ENCODE measurements around the gene INHBE. TPM values are rescaled to one million over a fixed set of nuclear protein-coding genes. Genes with fewer than 3 reads are reported as not detected.

Gene INHBE
- total RNA-seq, 1 experiment from 2014 or later, result 0.59 TPM

- TF ChIP-seq TCF7L2 (IDR thresholded peaks at IDR 0.05; ENCODE audit: low read depth, low read length), result no peak
- TF ChIP-seq, protein P1, sequence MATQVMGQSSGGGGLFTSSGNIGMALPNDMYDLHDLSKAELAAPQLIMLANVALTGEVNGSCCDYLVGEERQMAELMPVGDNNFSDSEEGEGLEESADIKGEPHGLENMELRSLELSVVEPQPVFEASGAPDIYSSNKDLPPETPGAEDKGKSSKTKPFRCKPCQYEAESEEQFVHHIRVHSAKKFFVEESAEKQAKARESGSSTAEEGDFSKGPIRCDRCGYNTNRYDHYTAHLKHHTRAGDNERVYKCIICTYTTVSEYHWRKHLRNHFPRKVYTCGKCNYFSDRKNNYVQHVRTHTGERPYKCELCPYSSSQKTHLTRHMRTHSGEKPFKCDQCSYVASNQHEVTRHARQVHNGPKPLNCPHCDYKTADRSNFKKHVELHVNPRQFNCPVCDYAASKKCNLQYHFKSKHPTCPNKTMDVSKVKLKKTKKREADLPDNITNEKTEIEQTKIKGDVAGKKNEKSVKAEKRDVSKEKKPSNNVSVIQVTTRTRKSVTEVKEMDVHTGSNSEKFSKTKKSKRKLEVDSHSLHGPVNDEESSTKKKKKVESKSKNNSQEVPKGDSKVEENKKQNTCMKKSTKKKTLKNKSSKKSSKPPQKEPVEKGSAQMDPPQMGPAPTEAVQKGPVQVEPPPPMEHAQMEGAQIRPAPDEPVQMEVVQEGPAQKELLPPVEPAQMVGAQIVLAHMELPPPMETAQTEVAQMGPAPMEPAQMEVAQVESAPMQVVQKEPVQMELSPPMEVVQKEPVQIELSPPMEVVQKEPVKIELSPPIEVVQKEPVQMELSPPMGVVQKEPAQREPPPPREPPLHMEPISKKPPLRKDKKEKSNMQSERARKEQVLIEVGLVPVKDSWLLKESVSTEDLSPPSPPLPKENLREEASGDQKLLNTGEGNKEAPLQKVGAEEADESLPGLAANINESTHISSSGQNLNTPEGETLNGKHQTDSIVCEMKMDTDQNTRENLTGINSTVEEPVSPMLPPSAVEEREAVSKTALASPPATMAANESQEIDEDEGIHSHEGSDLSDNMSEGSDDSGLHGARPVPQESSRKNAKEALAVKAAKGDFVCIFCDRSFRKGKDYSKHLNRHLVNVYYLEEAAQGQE (IDR thresholded peaks at IDR 0.05; ENCODE audit: insufficient read depth in 1 of 2, low read depth in 2 of 2, low read length in 1 of 2), result no peak
- no peak for TF ChIP-seq POLR2AphosphoS5 (IDR thresholded peaks at IDR 0.05; ENCODE audit: low read depth, low read length)
- no peak for TF ChIP-seq SIN3A (IDR thresholded peaks at IDR 0.05; ENCODE audit: borderline replicate concordance, insufficient read depth, low read depth, low read length)
- TF ChIP-seq CTCF (IDR thresholded peaks at IDR 0.05), result no peak
Observed at GRCh38 chr12:57454213-57454565, 918 bp upstream of the INHBE start.

GRCh38 chr12:57455374-57456144, 452 bp downstream of the INHBE start:
- H3K27ac ChIP-seq (ENCODE audit: low read length), result no peak overlapping the region; the same call in 1 of the 2 replicates
- H3K36me3 ChIP-seq (ENCODE audit: control insufficient read depth, insufficient read depth, low read length), result no peaks in the 10 kb centered on the region
- POLR2A ChIA-PET, result no interaction called here
- H3K27me3 ChIP-seq (ENCODE audit: control insufficient read depth, insufficient read depth, low read length), result no peaks in the 10 kb centered on the region
- no peak overlapping the region for H3K4me3 ChIP-seq (ENCODE audit: low read depth in 2 of 2, low read length in 2 of 2)
- H3K9me3 ChIP-seq (ENCODE audit: control insufficient read depth, insufficient read depth, low read depth, low read length), result no peaks in the 10 kb centered on the region
- intact Hi-C loops (cut with micrococcal nuclease; ENCODE audit: unreplicated experiment) (loop anchor here (5.0 kb wide), 1 partner anchor 167 kb away; no protein-coding TSS in a partner anchor), in situ Hi-C loops (cut with HindIII; ENCODE audit: low pct_unique_long_range_greater_than_20kb, low sequenced_read_pairs) (no loop called here)
- peaks cover 10% of the 10 kb centered on the region for H3K4me1 ChIP-seq (ENCODE audit: control insufficient read depth, insufficient read depth, low read length)
- no peak for TF ChIP-seq TCF7L2 (IDR thresholded peaks at IDR 0.05; ENCODE audit: low read depth, low read length)
- TF ChIP-seq, protein P1 (IDR thresholded peaks at IDR 0.05; ENCODE audit: insufficient read depth in 1 of 2, low read depth in 2 of 2, low read length in 1 of 2), result no peak
- ATAC-seq (no peak), DNase-seq (ENCODE audit: low read depth, low spot score) (no peak)
- CTCF ChIA-PET, result interaction anchor here (0.6 to 1.8 kb wide), 9 partner anchors 13 to 242 kb away, joined by 3 to 22 read pairs (median 5); no protein-coding TSS in a partner anchor
- BruUV-seq (replicated peaks), result no TSS peak

More at GRCh38 chr12:57454213-57454565, 918 bp upstream of the INHBE start:
- POLR2A ChIA-PET, result no interaction called here
- intact Hi-C loops (cut with micrococcal nuclease; ENCODE audit: unreplicated experiment) (loop anchor here (5.0 kb wide), 1 partner anchor 192 kb away; no protein-coding TSS in a partner anchor), in situ Hi-C loops (cut with HindIII; ENCODE audit: low pct_unique_long_range_greater_than_20kb, low sequenced_read_pairs) (no loop called here)
- no peaks in the 10 kb centered on the region for H3K9me3 ChIP-seq (ENCODE audit: control insufficient read depth, insufficient read depth, low read depth, low read length)
- DNase-seq (ENCODE audit: low read depth, low spot score) (no peak), ATAC-seq (no peak)
- CTCF ChIA-PET, result interaction anchor here (0.6 to 3.2 kb wide), 3 partner anchors 25 to 182 kb away, joined by 3 to 54 read pairs (median 3); no protein-coding TSS in a partner anchor
- H3K36me3 ChIP-seq (ENCODE audit: control insufficient read depth, insufficient read depth, low read length), result no peaks in the 10 kb centered on the region
- no TSS peak for BruUV-seq (replicated peaks)
- no peak overlapping the region for H3K4me3 ChIP-seq (ENCODE audit: low read depth in 2 of 2, low read length in 2 of 2)
- no peaks in the 10 kb centered on the region for H3K27me3 ChIP-seq (ENCODE audit: control insufficient read depth, insufficient read depth, low read length)
- peaks cover 6% of the 10 kb centered on the region for H3K4me1 ChIP-seq (ENCODE audit: control insufficient read depth, insufficient read depth, low read length)
- no peak overlapping the region for H3K27ac ChIP-seq (ENCODE audit: low read length)

Data from Panc1 (cell line).